HCT116 (cell line): ENCODE data around the gene FAP. TPM values are rescaled to one million over a fixed set of nuclear protein-coding genes. Genes with fewer than 3 reads are reported as not detected.

Source experiments
- ATAC-seq: fragments of 200-7000 bp; cut with Tn5 transposase; 2 replicates; pipeline ENCODE4 v1.9.1; 2020; ENCODE audit warnings: mild to moderate bottlenecking, moderate library complexity
- BruUV-seq: library from RNA; stranded (reverse); fragments of 400-500 nt; replicated peaks from 2 replicates; lab custom pipeline; 2021; lab: Mats Ljungman, UMichigan
- CTCF ChIA-PET: fragments of 300-600 bp; sonication (Branson Sonifier 250); formaldehyde crosslinking; loops from one replicate; lab custom pipeline; 2021; ENCODE audit warnings: antibody characterized with exemption; lab: Charles Lee
- POLR2A ChIA-PET: fragments of 300-600, 350-600 bp; sonication (Branson Sonifier 250); formaldehyde crosslinking; loops from one replicate; lab custom pipeline; 2021; ENCODE audit warnings: antibody characterized with exemption; lab: Charles Lee
- RAD21 ChIA-PET, 2 experiments: fragments of 300-600 bp; sonication (Branson Sonifier 250); formaldehyde crosslinking; loops; one replicate each; lab custom pipeline; 2023; ENCODE audit warnings: low total read pairs in 2 of 2; ENCODE audit not compliant: uncharacterized antibody in 2 of 2, unreplicated experiment in 2 of 2, low non-redundant PET in 1 of 2; lab: Charles Lee
- DNase-seq: peaks from one replicate; pipeline ENCODE4 v3.0.0-alpha.2; 2010; ENCODE audit warnings: low read depth, low spot score
- H2AFZ ChIP-seq: fragments of 200-600 bp; shearing (Covaris generic), sonication (generic); 2 replicates; pipeline ENCODE4 v1.6.1; 2017; ENCODE audit warnings: low read depth, mixed run types, mixed read lengths, antibody characterized with exemption, low read length; ENCODE audit not compliant: poor library complexity, severe bottlenecking
- H3K27ac ChIP-seq: 2 replicates; pipeline ENCODE4 v1.5.1; 2012; ENCODE audit warnings: low read depth, low read length
- H3K27me3 ChIP-seq: fragments of 200-600 bp; sonication (generic); 2 replicates; pipeline ENCODE4 v1.6.1; 2016; ENCODE audit warnings: mixed run types, low read length, mixed read lengths; ENCODE audit not compliant: insufficient read depth
- H3K36me3 ChIP-seq, 2 experiments: fragments of 200-500 bp in 1 of 2; fragments of 200-600 bp in 1 of 2; sonication (Bioruptor generic) in 1 of 2; sonication (generic) in 1 of 2; 2 replicates each; pipeline versions ENCODE4 v1.5.1 to v1.6.1; 2014 to 2016; ENCODE audit warnings: low read length in 2 of 2, inconsistent platforms in 1 of 2, mixed read lengths in 1 of 2, mixed run types in 1 of 2; ENCODE audit not compliant: insufficient read depth in 2 of 2, control insufficient read depth in 1 of 2
- H3K4me1 ChIP-seq, 2 experiments: fragments of 200-600 bp in 1 of 2; sonication (generic) in 1 of 2; 2 replicates each; pipeline versions ENCODE4 v1.5.1 to v1.6.1; 2012 to 2017; ENCODE audit warnings: low read length in 2 of 2, inconsistent platforms in 1 of 2, mild to moderate bottlenecking in 1 of 2, mixed read lengths in 1 of 2, mixed run types in 1 of 2, moderate library complexity in 1 of 2; ENCODE audit not compliant: insufficient read depth in 2 of 2, control insufficient read depth in 1 of 2
- H3K4me2 ChIP-seq: fragments of 200-600 bp; sonication (generic); 2 replicates; pipeline ENCODE4 v1.6.1; 2017; ENCODE audit warnings: mixed run types, low read length, mixed read lengths
- H3K4me3 ChIP-seq, 2 experiments: fragments of 200-600 bp in 1 of 2; sonication (generic) in 1 of 2; replicated peaks in 1 of 2; 2 replicates each; pipeline ENCODE4 v1.5.1; 2011 to 2016; ENCODE audit warnings: low read length in 2 of 2, control low read depth in 1 of 2, low read depth in 1 of 2, mild to moderate bottlenecking in 1 of 2, mixed read lengths in 1 of 2, mixed run types in 1 of 2
- H3K79me2 ChIP-seq: fragments of 200-600 bp; sonication (generic); 2 replicates; pipeline ENCODE4 v1.6.1; 2017; ENCODE audit warnings: mild to moderate bottlenecking, mixed run types, low read length, moderate library complexity, mixed read lengths; ENCODE audit not compliant: insufficient read depth
- H3K9ac ChIP-seq: fragments of 200-600 bp; sonication (generic); 2 replicates; pipeline ENCODE4 v1.6.1; 2016; ENCODE audit warnings: low read length, mixed read lengths
- H3K9me2 ChIP-seq: fragments of 200-600 bp; sonication (generic), shearing (Covaris generic); 2 replicates; pipeline ENCODE4 v1.6.1; 2017; ENCODE audit warnings: mixed run types, mild to moderate bottlenecking, moderate library complexity; ENCODE audit not compliant: insufficient read depth
- H3K9me3 ChIP-seq, 2 experiments: fragments of 200-500 bp in 1 of 2; fragments of 200-600 bp in 1 of 2; sonication (Bioruptor generic) in 1 of 2; sonication (generic) in 1 of 2; 2 replicates each; pipeline ENCODE4 v1.6.1; 2014 to 2017; ENCODE audit warnings: low read length in 2 of 2, mixed read lengths in 2 of 2, inconsistent platforms in 1 of 2, low read depth in 1 of 2, mild to moderate bottlenecking in 1 of 2, mixed run types in 1 of 2, moderate library complexity in 1 of 2; ENCODE audit not compliant: control insufficient read depth in 1 of 2, insufficient read depth in 1 of 2
- H4K20me1 ChIP-seq: fragments of 200-600 bp; sonication (generic), shearing (Covaris generic); 2 replicates; pipeline ENCODE4 v1.6.1; 2017; ENCODE audit warnings: mixed run types, mild to moderate bottlenecking, moderate library complexity; ENCODE audit not compliant: insufficient read depth
- ELF1 ChIP-seq: IDR thresholded peaks from 2 replicates; pipeline ENCODE4 v1.6.1; 2012; ENCODE audit warnings: low read depth, borderline replicate concordance
- EZH2 ChIP-seq: fragments of 200-600 bp; sonication (generic); IDR thresholded peaks from 2 replicates; pipeline ENCODE4 v1.6.1; 2017; ENCODE audit warnings: antibody characterized with exemption, mixed run types
- EZH2phosphoT487 ChIP-seq: fragments of 200-600 bp; IDR thresholded peaks from 2 replicates; pipeline ENCODE4 v1.6.1; 2018; ENCODE audit warnings: antibody characterized with exemption, borderline replicate concordance
- JUND ChIP-seq: IDR thresholded peaks from 2 replicates; pipeline ENCODE4 v1.6.1; 2012
- POLR2AphosphoS5 ChIP-seq: IDR thresholded peaks from 2 replicates; pipeline ENCODE4 v1.6.1; 2011; ENCODE audit warnings: mild to moderate bottlenecking, low read depth, low read length, moderate library complexity
- RAD21 ChIP-seq: IDR thresholded peaks from 2 replicates; pipeline ENCODE4 v1.6.1; 2012; ENCODE audit warnings: low read depth, mild to moderate bottlenecking
- SIN3A ChIP-seq: IDR thresholded peaks from 2 replicates; pipeline ENCODE4 v1.6.1; 2012; ENCODE audit warnings: low read depth
- YY1 ChIP-seq: IDR thresholded peaks from 2 replicates; pipeline ENCODE4 v1.6.1; 2011; ENCODE audit warnings: low read length, low read depth, moderate library complexity, mild to moderate bottlenecking; ENCODE audit not compliant: insufficient replicate concordance; ENCODE audit errors: extremely low read depth
- intact Hi-C: fragments of 100-400 bp; cut with micrococcal nuclease; formaldehyde crosslinking; loops from 2 replicates; pipeline ENCODE4 v1.10.0; 2022
- total RNA-seq: library from RNA; stranded (reverse); gene quantifications from one replicate; pipeline ENCODE4 v1.2.1, GENCODE V29; 2021; ENCODE audit not compliant: unreplicated experiment
- TF ChIP-seq, protein P1 (sequence below): IDR thresholded peaks from 2 replicates; pipeline ENCODE4 v1.6.1; 2011; ENCODE audit warnings: mild to moderate bottlenecking, low read length, moderate library complexity; ENCODE audit not compliant: insufficient replicate concordance; ENCODE audit errors: extremely low read depth
- TF ChIP-seq, protein P2 (sequence below): IDR thresholded peaks from 2 replicates; pipeline ENCODE4 v1.6.1; 2012; ENCODE audit warnings: low read depth

Gene FAP
- total RNA-seq, 1 experiment from 2014 or later: not detected

DNA sequence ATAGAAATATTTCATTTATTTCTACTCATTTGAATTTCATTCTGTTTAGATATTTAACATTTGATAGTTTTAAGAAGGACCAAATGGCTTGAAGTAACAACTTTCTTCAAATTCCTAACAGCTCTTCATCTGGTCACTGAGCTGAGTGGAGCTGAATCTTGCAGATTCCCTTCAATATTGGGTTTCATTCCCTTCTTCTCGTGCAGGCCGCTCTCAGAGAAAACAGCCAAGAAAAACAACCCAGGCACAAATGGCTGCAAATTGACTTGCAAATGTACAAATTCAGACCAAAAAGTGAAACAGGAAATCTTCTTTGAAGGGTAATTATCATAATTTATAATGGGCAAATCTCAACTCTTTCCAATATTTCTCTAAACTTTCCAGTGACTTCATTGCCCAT is 60.9 kb downstream of the FAP start:
- no peak for TF ChIP-seq JUND
- TF ChIP-seq, protein P1, sequence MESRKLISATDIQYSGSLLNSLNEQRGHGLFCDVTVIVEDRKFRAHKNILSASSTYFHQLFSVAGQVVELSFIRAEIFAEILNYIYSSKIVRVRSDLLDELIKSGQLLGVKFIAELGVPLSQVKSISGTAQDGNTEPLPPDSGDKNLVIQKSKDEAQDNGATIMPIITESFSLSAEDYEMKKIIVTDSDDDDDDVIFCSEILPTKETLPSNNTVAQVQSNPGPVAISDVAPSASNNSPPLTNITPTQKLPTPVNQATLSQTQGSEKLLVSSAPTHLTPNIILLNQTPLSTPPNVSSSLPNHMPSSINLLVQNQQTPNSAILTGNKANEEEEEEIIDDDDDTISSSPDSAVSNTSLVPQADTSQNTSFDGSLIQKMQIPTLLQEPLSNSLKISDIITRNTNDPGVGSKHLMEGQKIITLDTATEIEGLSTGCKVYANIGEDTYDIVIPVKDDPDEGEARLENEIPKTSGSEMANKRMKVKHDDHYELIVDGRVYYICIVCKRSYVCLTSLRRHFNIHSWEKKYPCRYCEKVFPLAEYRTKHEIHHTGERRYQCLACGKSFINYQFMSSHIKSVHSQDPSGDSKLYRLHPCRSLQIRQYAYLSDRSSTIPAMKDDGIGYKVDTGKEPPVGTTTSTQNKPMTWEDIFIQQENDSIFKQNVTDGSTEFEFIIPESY: no peak
- no peak for TF ChIP-seq YY1
- no peak for TF ChIP-seq EZH2
- TF ChIP-seq SIN3A: no peak
- no peak for TF ChIP-seq ELF1
- no peaks in the 10 kb centered on the region for H3K9me2 ChIP-seq
- no peaks in the 10 kb centered on the region for H3K36me3 ChIP-seq
- DNase-seq (no peak), ATAC-seq (no peak)
- H3K79me2 ChIP-seq: no peaks in the 10 kb centered on the region
- CTCF ChIA-PET: no interaction called here
- no peak overlapping the region for H2AFZ ChIP-seq
- intact Hi-C loops: no loop called here
- H3K9ac ChIP-seq: no peak overlapping the region
- no TSS peak for BruUV-seq
- RAD21 ChIA-PET: no interaction called here
- no peak overlapping the region for H3K4me2 ChIP-seq
- POLR2A ChIA-PET: no interaction called here
- H3K4me3 ChIP-seq: no peak overlapping the region
- no peaks in the 10 kb centered on the region for H4K20me1 ChIP-seq
- no peaks in the 10 kb centered on the region for H3K4me1 ChIP-seq
- H3K27me3 ChIP-seq: no peaks in the 10 kb centered on the region
- no peaks in the 10 kb centered on the region for H3K9me3 ChIP-seq
- H3K27ac ChIP-seq: no peak overlapping the region

DNA sequence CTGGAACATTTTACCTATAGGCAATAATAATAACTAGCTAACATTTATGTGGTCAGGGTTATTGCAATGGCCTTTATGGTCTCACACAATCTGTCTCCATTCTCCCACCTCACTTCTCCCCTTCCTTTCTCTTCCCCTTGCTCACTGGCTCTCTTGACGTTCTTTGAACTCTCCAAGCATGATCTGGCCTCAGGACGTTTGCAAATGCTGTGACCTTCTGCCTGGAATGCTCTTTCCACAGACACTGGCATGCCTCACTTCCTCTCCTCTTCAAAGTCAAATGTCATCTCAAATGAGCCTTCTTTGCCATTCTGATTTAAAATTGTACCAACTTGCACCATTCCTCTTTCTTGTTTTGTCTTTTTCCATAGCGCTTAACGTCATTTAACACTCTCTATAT is 65.9 kb downstream of the FAP start:
- Histone ChIP-seq H3K27me3 (no peaks in the 10 kb centered on the region), H3K9me2 (no peaks in the 10 kb centered on the region), H3K4me3 (no peak overlapping the region), H3K9ac (no peak overlapping the region), H2AFZ (no peak overlapping the region), H3K36me3 (no peaks in the 10 kb centered on the region), H3K79me2 (no peaks in the 10 kb centered on the region), H3K9me3 (no peaks in the 10 kb centered on the region), H4K20me1 (no peaks in the 10 kb centered on the region), H3K4me1 (no peaks in the 10 kb centered on the region), H3K27ac (no peak overlapping the region), H3K4me2 (no peak overlapping the region)
- DNase-seq: no peak
- BruUV-seq: no TSS peak
- ChIA-PET RAD21 (no interaction called here), CTCF (no interaction called here), POLR2A (no interaction called here)
- intact Hi-C loops: no loop called here
- ATAC-seq: no peak
- no peak for TF ChIP-seq JUND
- no peak for TF ChIP-seq POLR2AphosphoS5
- TF ChIP-seq SIN3A: no peak
- TF ChIP-seq EZH2phosphoT487: no peak
- TF ChIP-seq, protein P1: no peak
- TF ChIP-seq, protein P2, sequence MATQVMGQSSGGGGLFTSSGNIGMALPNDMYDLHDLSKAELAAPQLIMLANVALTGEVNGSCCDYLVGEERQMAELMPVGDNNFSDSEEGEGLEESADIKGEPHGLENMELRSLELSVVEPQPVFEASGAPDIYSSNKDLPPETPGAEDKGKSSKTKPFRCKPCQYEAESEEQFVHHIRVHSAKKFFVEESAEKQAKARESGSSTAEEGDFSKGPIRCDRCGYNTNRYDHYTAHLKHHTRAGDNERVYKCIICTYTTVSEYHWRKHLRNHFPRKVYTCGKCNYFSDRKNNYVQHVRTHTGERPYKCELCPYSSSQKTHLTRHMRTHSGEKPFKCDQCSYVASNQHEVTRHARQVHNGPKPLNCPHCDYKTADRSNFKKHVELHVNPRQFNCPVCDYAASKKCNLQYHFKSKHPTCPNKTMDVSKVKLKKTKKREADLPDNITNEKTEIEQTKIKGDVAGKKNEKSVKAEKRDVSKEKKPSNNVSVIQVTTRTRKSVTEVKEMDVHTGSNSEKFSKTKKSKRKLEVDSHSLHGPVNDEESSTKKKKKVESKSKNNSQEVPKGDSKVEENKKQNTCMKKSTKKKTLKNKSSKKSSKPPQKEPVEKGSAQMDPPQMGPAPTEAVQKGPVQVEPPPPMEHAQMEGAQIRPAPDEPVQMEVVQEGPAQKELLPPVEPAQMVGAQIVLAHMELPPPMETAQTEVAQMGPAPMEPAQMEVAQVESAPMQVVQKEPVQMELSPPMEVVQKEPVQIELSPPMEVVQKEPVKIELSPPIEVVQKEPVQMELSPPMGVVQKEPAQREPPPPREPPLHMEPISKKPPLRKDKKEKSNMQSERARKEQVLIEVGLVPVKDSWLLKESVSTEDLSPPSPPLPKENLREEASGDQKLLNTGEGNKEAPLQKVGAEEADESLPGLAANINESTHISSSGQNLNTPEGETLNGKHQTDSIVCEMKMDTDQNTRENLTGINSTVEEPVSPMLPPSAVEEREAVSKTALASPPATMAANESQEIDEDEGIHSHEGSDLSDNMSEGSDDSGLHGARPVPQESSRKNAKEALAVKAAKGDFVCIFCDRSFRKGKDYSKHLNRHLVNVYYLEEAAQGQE: no peak
- no peak for TF ChIP-seq RAD21
